ENCODE data around the gene CDC14A. TPM values are rescaled to one million over a fixed set of nuclear protein-coding genes. Genes with fewer than 3 reads are reported as not detected.

CDC14A gene
- total RNA-seq, 1 experiment from 2014 or later: 11.1 TPM

DNA sequence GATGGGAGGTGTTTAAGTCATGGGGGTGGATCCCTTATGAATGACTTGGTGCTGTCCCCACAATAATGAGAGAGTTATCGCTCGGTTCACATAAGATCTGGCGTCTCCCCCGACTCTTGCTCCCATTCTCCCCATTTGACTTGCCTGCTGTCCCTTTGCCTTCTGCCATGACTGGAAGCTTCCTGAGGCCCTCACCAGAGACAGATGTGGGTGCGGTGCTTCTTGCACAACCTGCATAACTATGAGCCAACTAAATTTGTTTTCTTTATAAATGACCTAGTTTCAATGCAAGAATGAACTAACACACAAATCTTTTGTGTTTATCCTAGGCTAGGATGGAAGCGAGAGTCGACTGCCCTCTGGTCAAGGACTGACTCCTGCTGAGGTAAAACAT is 31.2 kb upstream of the CDC14A start:
- H3K4me1 Mint-ChIP-seq: peaks cover 26% of the 10 kb centered on the region
- H3K27me3 Mint-ChIP-seq (ENCODE audit: low read depth): no peaks in the 10 kb centered on the region; the same call in none of the 2 replicates
- DNase-seq (ENCODE audit: low spot score) (no peak), ATAC-seq (no peak)
- H3K27ac Mint-ChIP-seq: no peak overlapping the region
- peaks cover 42% of the 10 kb centered on the region for H3K9me3 Mint-ChIP-seq
- ChIA-PET CTCF (no interaction called here), POLR2A (no interaction called here)
- no peak overlapping the region for H3K4me3 Mint-ChIP-seq
- peaks cover 21% of the 10 kb centered on the region for H3K36me3 Mint-ChIP-seq
- TF ChIP-seq ZNF219 (CRISPR knock-in tag; IDR thresholded peaks at IDR 0.05; ENCODE audit: borderline replicate concordance) (no peak), ESRRA (CRISPR knock-in tag; IDR thresholded peaks at IDR 0.05; ENCODE audit: borderline replicate concordance) (no peak), HMGA2 (CRISPR knock-in tag; IDR thresholded peaks at IDR 0.05) (no peak), GTF2I (CRISPR knock-in tag; conservative IDR thresholded peaks at IDR 0.05) (no peak), ZNF232 (CRISPR knock-in tag; IDR thresholded peaks at IDR 0.05) (no peak)
- TF ChIP-seq, protein P1, sequence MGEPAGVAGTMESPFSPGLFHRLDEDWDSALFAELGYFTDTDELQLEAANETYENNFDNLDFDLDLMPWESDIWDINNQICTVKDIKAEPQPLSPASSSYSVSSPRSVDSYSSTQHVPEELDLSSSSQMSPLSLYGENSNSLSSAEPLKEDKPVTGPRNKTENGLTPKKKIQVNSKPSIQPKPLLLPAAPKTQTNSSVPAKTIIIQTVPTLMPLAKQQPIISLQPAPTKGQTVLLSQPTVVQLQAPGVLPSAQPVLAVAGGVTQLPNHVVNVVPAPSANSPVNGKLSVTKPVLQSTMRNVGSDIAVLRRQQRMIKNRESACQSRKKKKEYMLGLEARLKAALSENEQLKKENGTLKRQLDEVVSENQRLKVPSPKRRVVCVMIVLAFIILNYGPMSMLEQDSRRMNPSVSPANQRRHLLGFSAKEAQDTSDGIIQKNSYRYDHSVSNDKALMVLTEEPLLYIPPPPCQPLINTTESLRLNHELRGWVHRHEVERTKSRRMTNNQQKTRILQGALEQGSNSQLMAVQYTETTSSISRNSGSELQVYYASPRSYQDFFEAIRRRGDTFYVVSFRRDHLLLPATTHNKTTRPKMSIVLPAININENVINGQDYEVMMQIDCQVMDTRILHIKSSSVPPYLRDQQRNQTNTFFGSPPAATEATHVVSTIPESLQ (CRISPR knock-in tag; IDR thresholded peaks at IDR 0.05): no peak
- TF ChIP-seq, protein P2, sequence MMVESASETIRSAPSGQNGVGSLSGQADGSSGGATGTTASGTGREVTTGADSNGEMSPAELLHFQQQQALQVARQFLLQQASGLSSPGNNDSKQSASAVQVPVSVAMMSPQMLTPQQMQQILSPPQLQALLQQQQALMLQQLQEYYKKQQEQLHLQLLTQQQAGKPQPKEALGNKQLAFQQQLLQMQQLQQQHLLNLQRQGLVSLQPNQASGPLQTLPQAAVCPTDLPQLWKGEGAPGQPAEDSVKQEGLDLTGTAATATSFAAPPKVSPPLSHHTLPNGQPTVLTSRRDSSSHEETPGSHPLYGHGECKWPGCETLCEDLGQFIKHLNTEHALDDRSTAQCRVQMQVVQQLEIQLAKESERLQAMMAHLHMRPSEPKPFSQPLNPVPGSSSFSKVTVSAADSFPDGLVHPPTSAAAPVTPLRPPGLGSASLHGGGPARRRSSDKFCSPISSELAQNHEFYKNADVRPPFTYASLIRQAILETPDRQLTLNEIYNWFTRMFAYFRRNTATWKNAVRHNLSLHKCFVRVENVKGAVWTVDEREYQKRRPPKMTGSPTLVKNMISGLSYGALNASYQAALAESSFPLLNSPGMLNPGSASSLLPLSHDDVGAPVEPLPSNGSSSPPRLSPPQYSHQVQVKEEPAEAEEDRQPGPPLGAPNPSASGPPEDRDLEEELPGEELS (CRISPR knock-in tag; IDR thresholded peaks at IDR 0.05): no peak
- TF ChIP-seq, protein P3, sequence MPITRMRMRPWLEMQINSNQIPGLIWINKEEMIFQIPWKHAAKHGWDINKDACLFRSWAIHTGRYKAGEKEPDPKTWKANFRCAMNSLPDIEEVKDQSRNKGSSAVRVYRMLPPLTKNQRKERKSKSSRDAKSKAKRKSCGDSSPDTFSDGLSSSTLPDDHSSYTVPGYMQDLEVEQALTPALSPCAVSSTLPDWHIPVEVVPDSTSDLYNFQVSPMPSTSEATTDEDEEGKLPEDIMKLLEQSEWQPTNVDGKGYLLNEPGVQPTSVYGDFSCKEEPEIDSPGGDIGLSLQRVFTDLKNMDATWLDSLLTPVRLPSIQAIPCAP (CRISPR knock-in tag; IDR thresholded peaks at IDR 0.05): no peak

DNA sequence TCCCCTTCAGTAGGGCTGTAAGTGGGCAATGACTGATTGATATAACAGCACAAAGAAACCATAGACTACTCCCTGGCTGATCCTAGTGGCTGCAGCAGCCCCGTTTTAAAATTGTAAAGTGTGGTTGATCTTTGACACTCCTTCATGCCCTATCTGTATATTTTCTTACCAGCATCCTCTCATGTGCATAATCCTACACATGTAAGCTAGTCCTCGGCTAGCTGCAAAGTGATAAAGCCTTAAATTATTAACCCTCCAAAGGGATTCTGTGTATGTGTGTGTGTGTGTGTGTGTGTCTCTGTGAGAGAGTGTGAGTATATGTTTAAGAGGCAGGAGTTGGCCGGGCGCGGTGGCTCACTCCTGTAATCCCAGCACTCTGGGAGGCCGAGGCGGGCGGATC is 30.8 kb upstream of the CDC14A start:
- Mint-ChIP-seq H3K4me3 (no peak overlapping the region), H3K27ac (no peak overlapping the region), H3K9me3 (peaks cover 38% of the 10 kb centered on the region), H3K4me1 (peaks cover 26% of the 10 kb centered on the region), H3K27me3 (ENCODE audit: low read depth) (no peaks in the 10 kb centered on the region; the same call in none of the 2 replicates), H3K36me3 (peaks cover 18% of the 10 kb centered on the region)
- ATAC-seq (no peak), DNase-seq (ENCODE audit: low spot score) (no peak)
- TF ChIP-seq MYBL2 (CRISPR knock-in tag; IDR thresholded peaks at IDR 0.05): no peak
- TF ChIP-seq, protein P4, sequence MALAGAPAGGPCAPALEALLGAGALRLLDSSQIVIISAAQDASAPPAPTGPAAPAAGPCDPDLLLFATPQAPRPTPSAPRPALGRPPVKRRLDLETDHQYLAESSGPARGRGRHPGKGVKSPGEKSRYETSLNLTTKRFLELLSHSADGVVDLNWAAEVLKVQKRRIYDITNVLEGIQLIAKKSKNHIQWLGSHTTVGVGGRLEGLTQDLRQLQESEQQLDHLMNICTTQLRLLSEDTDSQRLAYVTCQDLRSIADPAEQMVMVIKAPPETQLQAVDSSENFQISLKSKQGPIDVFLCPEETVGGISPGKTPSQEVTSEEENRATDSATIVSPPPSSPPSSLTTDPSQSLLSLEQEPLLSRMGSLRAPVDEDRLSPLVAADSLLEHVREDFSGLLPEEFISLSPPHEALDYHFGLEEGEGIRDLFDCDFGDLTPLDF (CRISPR knock-in tag; IDR thresholded peaks at IDR 0.05): no peak
- POLR2A ChIA-PET: no interaction called here
- CTCF ChIA-PET: no interaction called here

DNA sequence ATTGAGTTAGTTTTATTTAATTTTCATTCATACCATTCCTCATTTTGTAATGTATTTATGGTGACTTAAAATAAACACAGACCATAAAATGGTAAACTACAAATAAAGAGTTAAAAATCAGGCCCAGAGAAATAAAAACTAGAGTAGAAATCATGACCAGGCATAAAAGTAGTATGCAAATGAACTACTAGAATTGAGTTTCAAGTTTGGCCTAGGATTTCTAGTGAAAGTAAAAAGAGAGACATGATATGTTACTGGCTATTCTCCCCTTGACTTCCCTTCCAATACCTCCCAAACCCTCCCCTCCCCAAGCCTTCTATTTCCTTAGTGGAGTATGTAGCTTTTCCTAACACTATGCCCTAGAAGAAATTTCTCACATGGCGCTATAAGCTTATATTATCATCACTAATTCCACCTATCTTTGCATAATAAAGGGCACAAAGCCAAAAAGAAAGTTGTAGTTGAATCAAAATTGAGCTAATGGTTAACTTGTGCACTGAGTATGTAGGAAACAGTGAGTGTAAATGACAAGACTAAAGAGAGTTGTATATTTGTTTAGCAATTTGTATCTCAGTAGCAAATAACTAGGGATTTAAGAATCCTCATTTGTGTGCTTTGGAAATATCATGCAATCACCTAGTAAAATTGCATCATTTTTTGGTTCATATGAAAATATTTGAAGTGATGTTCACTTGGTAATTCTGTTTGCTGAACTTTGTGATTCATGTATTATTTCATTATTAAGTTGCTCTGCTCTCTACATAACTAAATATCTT is 29.7 kb upstream of the CDC14A start:
- peaks cover 26% of the 10 kb centered on the region for H3K4me1 Mint-ChIP-seq
- no peak for ATAC-seq
- no peak overlapping the region for H3K27ac Mint-ChIP-seq
- H3K27me3 Mint-ChIP-seq (ENCODE audit: low read depth): no peaks in the 10 kb centered on the region; the same call in none of the 2 replicates
- no peak overlapping the region for H3K4me3 Mint-ChIP-seq
- no peak for DNase-seq (ENCODE audit: low spot score)
- no peak for TF ChIP-seq ZNF416 (CRISPR knock-in tag; IDR thresholded peaks at IDR 0.05)
- TF ChIP-seq GABPB1 (CRISPR knock-in tag; IDR thresholded peaks at IDR 0.05): peak; percentile 97
- CTCF ChIA-PET: no interaction called here
- H3K9me3 Mint-ChIP-seq: peaks cover 28% of the 10 kb centered on the region
- POLR2A ChIA-PET: interaction anchor here (1.2 kb wide), 1 partner anchor 19 kb away, joined by 8 read pairs; no protein-coding TSS in a partner anchor
- H3K36me3 Mint-ChIP-seq: peaks cover 14% of the 10 kb centered on the region
